Measurements from ENCODE around the gene NPW. TPM values are rescaled to one million over a fixed set of nuclear protein-coding genes. Genes with fewer than 3 reads are reported as not detected.
A peak's percentile ranks its signal among the peaks of the same experiment; 100 is the strongest.

NPW gene
- total RNA-seq, 1 donor from 2014 or later = not detected

GRCh38 chr16:2001035-2001434 is 18.6 kb upstream of the NPW start:
- no peaks in the 10 kb centered on the region for H3K9me3 ChIP-seq (ENCODE audit: control insufficient read depth in 3 of 3, low read length in 3 of 3)
- no peak overlapping the region for H3K9ac ChIP-seq (ENCODE audit: low read depth in 1 of 3, low read length in 3 of 3)
- H3K27me3 ChIP-seq (ENCODE audit: control insufficient read depth in 3 of 3, insufficient read depth in 3 of 3, low read length in 3 of 3) = no peaks in the 10 kb centered on the region
- H3K4me3 ChIP-seq (ENCODE audit: low read length in 3 of 3) = no peak overlapping the region
- peaks cover 35 to 50% (median 42%) of the 10 kb centered on the region in 3 donors for H3K36me3 ChIP-seq (ENCODE audit: control insufficient read depth in 3 of 3, insufficient read depth in 3 of 3, low read length in 3 of 3)
- peaks cover 28 to 36% (median 33%) of the 10 kb centered on the region in 3 donors for H3K4me1 ChIP-seq (ENCODE audit: control insufficient read depth in 3 of 3, insufficient read depth in 3 of 3, low read length in 3 of 3)
- no peak overlapping the region for H3K27ac ChIP-seq (ENCODE audit: low read depth, low read length)

DNA sequence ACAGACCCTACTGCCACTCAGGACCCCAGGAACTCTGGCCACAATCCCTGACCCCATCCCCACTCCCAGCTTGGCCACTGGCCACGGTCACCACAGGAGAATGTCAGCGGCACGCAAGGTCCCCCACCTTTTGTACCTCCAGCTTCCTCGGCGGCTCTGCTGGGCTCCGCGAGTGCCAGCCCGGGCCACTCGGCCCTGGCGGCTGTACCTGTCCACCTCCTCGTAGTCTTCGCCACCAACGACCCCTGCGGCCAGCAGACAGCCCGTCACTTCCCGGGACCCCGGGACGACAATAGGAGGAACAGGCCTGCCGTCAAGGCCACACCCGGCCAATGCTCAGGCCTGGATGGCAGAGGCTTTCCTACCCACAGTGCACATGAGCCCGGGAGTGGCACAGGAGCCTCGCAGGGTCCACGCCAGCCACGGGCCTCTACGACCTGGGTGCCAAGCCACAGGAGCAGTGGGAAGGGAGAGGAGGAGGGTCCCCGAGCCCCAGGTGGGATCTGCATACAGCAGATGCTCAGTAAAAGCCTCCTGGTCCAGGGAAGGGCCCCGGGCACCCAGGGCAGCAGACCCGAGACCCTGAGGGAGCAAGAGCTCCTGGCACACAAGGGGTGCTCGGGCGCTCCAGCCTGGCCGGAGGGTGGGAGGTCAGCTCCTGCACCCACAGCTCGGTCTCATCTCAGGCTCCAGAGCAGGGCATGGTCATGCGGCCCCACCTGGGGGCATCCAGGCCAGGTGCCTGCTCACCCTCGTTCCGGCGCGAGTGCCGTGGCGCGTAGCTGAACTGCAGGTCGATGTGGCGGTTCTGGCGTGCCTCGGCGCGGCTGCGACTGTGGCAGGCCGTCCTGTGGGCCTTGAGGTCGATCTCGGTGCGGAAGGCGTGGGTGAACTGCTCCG is 17.9 kb upstream of the NPW start:
- Histone ChIP-seq H3K36me3 (ENCODE audit: control insufficient read depth in 3 of 3, insufficient read depth in 3 of 3, low read length in 3 of 3) (peaks cover 35 to 50% (median 40%) of the 10 kb centered on the region in 3 donors), H3K4me3 (ENCODE audit: low read length in 3 of 3) (no peak overlapping the region), H3K27ac (ENCODE audit: low read depth, low read length) (no peak overlapping the region), H3K4me1 (ENCODE audit: control insufficient read depth in 3 of 3, insufficient read depth in 3 of 3, low read length in 3 of 3) (peaks cover 35 to 42% (median 39%) of the 10 kb centered on the region in 3 donors), H3K9me3 (ENCODE audit: control insufficient read depth in 3 of 3, low read length in 3 of 3) (no peaks in the 10 kb centered on the region), H3K27me3 (ENCODE audit: control insufficient read depth in 3 of 3, insufficient read depth in 3 of 3, low read length in 3 of 3) (no peaks in the 10 kb centered on the region), H3K9ac (ENCODE audit: low read depth in 1 of 3, low read length in 3 of 3) (no peak overlapping the region)

- Histone ChIP-seq H3K36me3 (ENCODE audit: control insufficient read depth in 3 of 3, insufficient read depth in 3 of 3, low read length in 3 of 3) (peaks cover 33 to 45% (median 34%) of the 10 kb centered on the region in 3 donors), H3K27me3 (ENCODE audit: control insufficient read depth in 3 of 3, insufficient read depth in 3 of 3, low read length in 3 of 3) (no peaks in the 10 kb centered on the region), H3K4me3 (ENCODE audit: low read length in 3 of 3) (no peak overlapping the region), H3K4me1 (ENCODE audit: control insufficient read depth in 3 of 3, insufficient read depth in 3 of 3, low read length in 3 of 3) (peaks cover 43 to 50% (median 48%) of the 10 kb centered on the region in 3 donors), H3K27ac (ENCODE audit: low read depth, low read length) (no peak overlapping the region), H3K9me3 (ENCODE audit: control insufficient read depth in 3 of 3, low read length in 3 of 3) (no peaks in the 10 kb centered on the region), H3K9ac (ENCODE audit: low read depth in 1 of 3, low read length in 3 of 3) (no peak overlapping the region)
Observed at GRCh38 chr16:2002406-2003230, 17.0 kb upstream of the NPW start.

GRCh38 chr16:2003231-2003826 is 16.3 kb upstream of the NPW start:
- Histone ChIP-seq H3K4me3 (ENCODE audit: low read length in 3 of 3) (peak overlapping the region in 1 of 3 donors; percentile 13), H3K27me3 (ENCODE audit: control insufficient read depth in 3 of 3, insufficient read depth in 3 of 3, low read length in 3 of 3) (no peaks in the 10 kb centered on the region), H3K4me1 (ENCODE audit: control insufficient read depth in 3 of 3, insufficient read depth in 3 of 3, low read length in 3 of 3) (peaks cover 50 to 52% (median 52%) of the 10 kb centered on the region in 3 donors), H3K9me3 (ENCODE audit: control insufficient read depth in 3 of 3, low read length in 3 of 3) (no peaks in the 10 kb centered on the region), H3K27ac (ENCODE audit: low read depth, low read length) (peak overlapping the region; percentile 79), H3K36me3 (ENCODE audit: control insufficient read depth in 3 of 3, insufficient read depth in 3 of 3, low read length in 3 of 3) (peaks cover 29 to 38% (median 29%) of the 10 kb centered on the region in 3 donors), H3K9ac (ENCODE audit: low read depth in 1 of 3, low read length in 3 of 3) (peak overlapping the region in 2 of 3 donors; percentile 32 to 45)

GRCh38 chr16:2003827-2004641 is 15.6 kb upstream of the NPW start:
- H3K4me1 ChIP-seq (ENCODE audit: control insufficient read depth in 3 of 3, insufficient read depth in 3 of 3, low read length in 3 of 3) = peaks cover 57 to 59% (median 59%) of the 10 kb centered on the region in 3 donors
- H3K9ac ChIP-seq (ENCODE audit: low read depth in 1 of 3, low read length in 3 of 3) = peak overlapping the region; percentile 10 to 71 (median 64)
- H3K36me3 ChIP-seq (ENCODE audit: control insufficient read depth in 3 of 3, insufficient read depth in 3 of 3, low read length in 3 of 3) = peaks cover 27 to 37% (median 28%) of the 10 kb centered on the region in 3 donors

GRCh38 chr16:2004795-2005517 is 14.6 kb upstream of the NPW start:
- H3K9ac ChIP-seq (ENCODE audit: low read depth in 1 of 3, low read length in 3 of 3) = peak overlapping the region; percentile 13 to 71 (median 64)

More at GRCh38 chr16:2003827-2004641, 15.6 kb upstream of the NPW start:
- peak overlapping the region; percentile 23 to 67 (median 42) for H3K4me3 ChIP-seq (ENCODE audit: low read length in 3 of 3)
- H3K27me3 ChIP-seq (ENCODE audit: control insufficient read depth in 3 of 3, insufficient read depth in 3 of 3, low read length in 3 of 3) = no peaks in the 10 kb centered on the region
- H3K27ac ChIP-seq (ENCODE audit: low read depth, low read length) = peak overlapping the region; percentile 79
- H3K9me3 ChIP-seq (ENCODE audit: control insufficient read depth in 3 of 3, low read length in 3 of 3) = no peaks in the 10 kb centered on the region

GRCh38 chr16:2005646-2006045 is 13.9 kb upstream of the NPW start:
- H3K9ac ChIP-seq (ENCODE audit: low read depth in 1 of 3, low read length in 3 of 3) = peak overlapping the region; percentile 13 to 62 (median 50)
- H3K9me3 ChIP-seq (ENCODE audit: control insufficient read depth in 3 of 3, low read length in 3 of 3) = no peaks in the 10 kb centered on the region
- H3K4me1 ChIP-seq (ENCODE audit: control insufficient read depth in 3 of 3, insufficient read depth in 3 of 3, low read length in 3 of 3) = peaks cover 64 to 69% (median 66%) of the 10 kb centered on the region in 3 donors
- no peak overlapping the region for H3K27ac ChIP-seq (ENCODE audit: low read depth, low read length)
- peaks cover 18 to 27% (median 19%) of the 10 kb centered on the region in 3 donors for H3K36me3 ChIP-seq (ENCODE audit: control insufficient read depth in 3 of 3, insufficient read depth in 3 of 3, low read length in 3 of 3)
- no peak overlapping the region for H3K4me3 ChIP-seq (ENCODE audit: low read length in 3 of 3)
- H3K27me3 ChIP-seq (ENCODE audit: control insufficient read depth in 3 of 3, insufficient read depth in 3 of 3, low read length in 3 of 3) = no peaks in the 10 kb centered on the region

More at GRCh38 chr16:2004795-2005517, 14.6 kb upstream of the NPW start:
- no peaks in the 10 kb centered on the region for H3K27me3 ChIP-seq (ENCODE audit: control insufficient read depth in 3 of 3, insufficient read depth in 3 of 3, low read length in 3 of 3)
- no peak overlapping the region for H3K4me3 ChIP-seq (ENCODE audit: low read length in 3 of 3)
- peaks cover 59 to 62% (median 59%) of the 10 kb centered on the region in 3 donors for H3K4me1 ChIP-seq (ENCODE audit: control insufficient read depth in 3 of 3, insufficient read depth in 3 of 3, low read length in 3 of 3)
- peaks cover 23 to 29% (median 24%) of the 10 kb centered on the region in 3 donors for H3K36me3 ChIP-seq (ENCODE audit: control insufficient read depth in 3 of 3, insufficient read depth in 3 of 3, low read length in 3 of 3)
- no peaks in the 10 kb centered on the region for H3K9me3 ChIP-seq (ENCODE audit: control insufficient read depth in 3 of 3, low read length in 3 of 3)
- no peak overlapping the region for H3K27ac ChIP-seq (ENCODE audit: low read depth, low read length)

- H3K4me3 ChIP-seq (ENCODE audit: low read length in 3 of 3) = no peak overlapping the region
- peak overlapping the region in 2 of 3 donors; percentile 13 to 62 for H3K9ac ChIP-seq (ENCODE audit: low read depth in 1 of 3, low read length in 3 of 3)
- peaks cover 12 to 21% (median 14%) of the 10 kb centered on the region in 3 donors for H3K36me3 ChIP-seq (ENCODE audit: control insufficient read depth in 3 of 3, insufficient read depth in 3 of 3, low read length in 3 of 3)
- H3K4me1 ChIP-seq (ENCODE audit: control insufficient read depth in 3 of 3, insufficient read depth in 3 of 3, low read length in 3 of 3) = peaks cover 64 to 71% (median 66%) of the 10 kb centered on the region in 3 donors
- no peaks in the 10 kb centered on the region for H3K9me3 ChIP-seq (ENCODE audit: control insufficient read depth in 3 of 3, low read length in 3 of 3)
- no peak overlapping the region for H3K27ac ChIP-seq (ENCODE audit: low read depth, low read length)
- no peaks in the 10 kb centered on the region for H3K27me3 ChIP-seq (ENCODE audit: control insufficient read depth in 3 of 3, insufficient read depth in 3 of 3, low read length in 3 of 3)
Observed at GRCh38 chr16:2006317-2006716, 13.3 kb upstream of the NPW start.
